ENCODE results near the gene APBA1. TPM values are rescaled to one million over a fixed set of nuclear protein-coding genes. Genes with fewer than 3 reads are reported as not detected.

Gene APBA1
- total RNA-seq, 1 experiment from 2014 or later, result 0.34 TPM

DNA sequence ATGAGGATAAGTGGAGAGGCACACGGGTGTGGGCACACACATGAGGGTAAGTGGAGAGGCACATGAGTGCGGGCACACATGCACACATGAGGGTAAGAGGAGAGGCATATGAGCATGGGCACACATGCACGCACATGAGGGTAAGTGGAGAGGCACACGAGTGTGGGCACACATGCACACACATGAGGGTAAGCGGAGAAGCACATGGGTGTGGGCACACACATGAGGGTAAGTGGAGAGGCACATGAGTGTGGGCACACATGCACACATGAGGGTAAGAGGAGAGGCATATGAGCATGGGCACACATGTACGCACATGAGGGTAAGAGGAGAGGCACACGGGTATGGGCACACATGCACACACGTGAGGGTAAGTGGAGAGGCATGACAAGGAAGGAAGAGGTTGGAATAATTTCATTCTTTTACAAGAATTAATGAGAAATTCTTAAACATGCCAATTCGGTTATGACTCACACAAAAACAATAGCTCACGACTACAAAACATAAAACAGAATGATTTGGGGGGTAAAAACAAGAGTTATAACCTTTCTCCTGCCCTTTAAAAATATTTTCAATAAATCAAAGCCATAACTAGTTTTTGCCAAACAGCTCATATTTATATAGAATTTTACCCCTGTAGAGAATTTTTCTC is 67.5 kb downstream of the APBA1 start:
- ChIA-PET CTCF (no interaction called here), POLR2A (no interaction called here)
- no peak overlapping the region for H3K27ac Mint-ChIP-seq (ENCODE audit: unreplicated experiment)
- no peaks in the 10 kb centered on the region for H3K9me3 ChIP-seq
- DNase-seq, result no peak
- BruUV-seq (replicated peaks), result no TSS peak
- H3K4me3 ChIP-seq (ENCODE audit: low read depth, low read length), result no peak overlapping the region
- intact Hi-C loops (cut with micrococcal nuclease; ENCODE audit: unreplicated experiment), result no loop called here
- TF ChIP-seq, protein P1, sequence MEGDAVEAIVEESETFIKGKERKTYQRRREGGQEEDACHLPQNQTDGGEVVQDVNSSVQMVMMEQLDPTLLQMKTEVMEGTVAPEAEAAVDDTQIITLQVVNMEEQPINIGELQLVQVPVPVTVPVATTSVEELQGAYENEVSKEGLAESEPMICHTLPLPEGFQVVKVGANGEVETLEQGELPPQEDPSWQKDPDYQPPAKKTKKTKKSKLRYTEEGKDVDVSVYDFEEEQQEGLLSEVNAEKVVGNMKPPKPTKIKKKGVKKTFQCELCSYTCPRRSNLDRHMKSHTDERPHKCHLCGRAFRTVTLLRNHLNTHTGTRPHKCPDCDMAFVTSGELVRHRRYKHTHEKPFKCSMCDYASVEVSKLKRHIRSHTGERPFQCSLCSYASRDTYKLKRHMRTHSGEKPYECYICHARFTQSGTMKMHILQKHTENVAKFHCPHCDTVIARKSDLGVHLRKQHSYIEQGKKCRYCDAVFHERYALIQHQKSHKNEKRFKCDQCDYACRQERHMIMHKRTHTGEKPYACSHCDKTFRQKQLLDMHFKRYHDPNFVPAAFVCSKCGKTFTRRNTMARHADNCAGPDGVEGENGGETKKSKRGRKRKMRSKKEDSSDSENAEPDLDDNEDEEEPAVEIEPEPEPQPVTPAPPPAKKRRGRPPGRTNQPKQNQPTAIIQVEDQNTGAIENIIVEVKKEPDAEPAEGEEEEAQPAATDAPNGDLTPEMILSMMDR (IDR thresholded peaks at IDR 0.05; ENCODE audit: insufficient read depth in 1 of 2, low read depth in 1 of 2, low read length in 1 of 2, severe bottlenecking in 1 of 2, unreplicated experiment in 1 of 2), result no peak
- no peaks in the 10 kb centered on the region for H3K27me3 ChIP-seq (replicated peaks; ENCODE audit: control insufficient read depth, insufficient read depth, low read length)
- peaks cover 6% of the 10 kb centered on the region for H3K27me3 Mint-ChIP-seq (ENCODE audit: insufficient read depth, unreplicated experiment)
- no peaks in the 10 kb centered on the region for H3K36me3 ChIP-seq (ENCODE audit: control insufficient read depth, insufficient read depth, low read length)
- H3K4me3 Mint-ChIP-seq (ENCODE audit: unreplicated experiment), result no peak overlapping the region
- no peaks in the 10 kb centered on the region for H3K36me3 Mint-ChIP-seq (ENCODE audit: insufficient read depth, unreplicated experiment)
- H3K9me3 Mint-ChIP-seq (ENCODE audit: unreplicated experiment), result no peaks in the 10 kb centered on the region
- H3K4me1 Mint-ChIP-seq (ENCODE audit: low read depth, unreplicated experiment), result no peaks in the 10 kb centered on the region
- no peaks in the 10 kb centered on the region for H3K4me1 ChIP-seq

DNA sequence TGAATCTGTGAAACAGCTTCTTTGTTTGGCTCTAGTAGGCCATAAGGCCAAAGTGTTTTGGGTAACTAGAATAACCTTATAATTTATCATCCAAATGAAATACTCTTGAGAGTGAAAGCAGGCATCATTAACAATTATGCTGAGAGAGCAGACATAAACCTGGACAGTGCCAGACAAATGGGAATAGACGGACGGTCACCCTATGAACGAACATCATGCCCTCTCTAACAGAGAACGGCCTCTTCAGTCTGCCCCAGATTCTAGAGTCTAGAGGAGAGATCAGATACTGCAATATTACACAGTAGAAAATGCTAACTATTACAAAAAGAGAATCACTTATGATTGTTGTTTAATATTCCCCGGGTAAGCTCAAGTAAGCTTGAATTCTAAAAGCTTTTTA is 68.5 kb downstream of the APBA1 start:
- TF ChIP-seq, protein P1 (IDR thresholded peaks at IDR 0.05; ENCODE audit: insufficient read depth in 1 of 2, low read depth in 1 of 2, low read length in 1 of 2, severe bottlenecking in 1 of 2, unreplicated experiment in 1 of 2), result no peak

DNA sequence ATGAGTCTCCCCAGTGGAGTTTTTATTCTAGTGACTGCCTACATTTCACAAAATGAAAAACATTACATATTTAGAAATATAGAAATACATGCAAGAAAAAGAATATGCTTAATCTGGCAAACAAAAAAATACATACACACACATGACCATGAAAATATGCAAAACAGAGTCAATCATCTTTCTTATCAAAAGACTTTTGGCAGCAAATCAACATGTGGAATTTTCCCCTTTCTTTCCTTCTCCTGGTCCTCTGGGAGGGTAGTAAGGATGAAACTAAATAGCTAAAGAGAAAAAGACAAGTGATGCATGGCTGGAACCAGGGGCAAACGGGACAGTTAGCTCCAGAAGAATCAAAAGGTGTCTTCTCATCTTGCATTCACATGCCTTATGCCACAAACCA is 69.4 kb downstream of the APBA1 start:
- no peaks in the 10 kb centered on the region for H3K36me3 Mint-ChIP-seq (ENCODE audit: insufficient read depth, unreplicated experiment)
- no peaks in the 10 kb centered on the region for H3K9me3 Mint-ChIP-seq (ENCODE audit: unreplicated experiment)
- Histone ChIP-seq H3K27me3 (replicated peaks; ENCODE audit: control insufficient read depth, insufficient read depth, low read length) (no peaks in the 10 kb centered on the region), H3K4me1 (no peaks in the 10 kb centered on the region), H3K4me3 (ENCODE audit: low read depth, low read length) (no peak overlapping the region), H3K9me3 (no peaks in the 10 kb centered on the region), H3K36me3 (ENCODE audit: control insufficient read depth, insufficient read depth, low read length) (no peaks in the 10 kb centered on the region)
- TF ChIP-seq, protein P1 (IDR thresholded peaks at IDR 0.05; ENCODE audit: insufficient read depth in 1 of 2, low read depth in 1 of 2, low read length in 1 of 2, severe bottlenecking in 1 of 2, unreplicated experiment in 1 of 2), result no peak
- no peaks in the 10 kb centered on the region for H3K4me1 Mint-ChIP-seq (ENCODE audit: low read depth, unreplicated experiment)
- BruUV-seq (replicated peaks), result no TSS peak
- ChIA-PET CTCF (no interaction called here), POLR2A (no interaction called here)
- intact Hi-C loops (cut with micrococcal nuclease; ENCODE audit: unreplicated experiment), result no loop called here
- H3K27ac Mint-ChIP-seq (ENCODE audit: unreplicated experiment), result no peak overlapping the region
- H3K4me3 Mint-ChIP-seq (ENCODE audit: unreplicated experiment), result no peak overlapping the region
- peaks cover 5% of the 10 kb centered on the region for H3K27me3 Mint-ChIP-seq (ENCODE audit: insufficient read depth, unreplicated experiment)
- no peak for DNase-seq

More for the DNA sequence above, 68.5 kb downstream of the APBA1 start:
- H3K4me3 ChIP-seq (ENCODE audit: low read depth, low read length), result no peak overlapping the region
- no peaks in the 10 kb centered on the region for H3K4me1 ChIP-seq
- H3K36me3 ChIP-seq (ENCODE audit: control insufficient read depth, insufficient read depth, low read length), result no peaks in the 10 kb centered on the region
- BruUV-seq (replicated peaks), result no TSS peak
- ChIA-PET POLR2A (no interaction called here), CTCF (interaction anchor here (0.5 kb wide), 1 partner anchor 16 kb away, joined by 7 read pairs; no protein-coding TSS in a partner anchor)
- H3K4me1 Mint-ChIP-seq (ENCODE audit: low read depth, unreplicated experiment), result no peaks in the 10 kb centered on the region
- no peak overlapping the region for H3K4me3 Mint-ChIP-seq (ENCODE audit: unreplicated experiment)
- no peaks in the 10 kb centered on the region for H3K9me3 Mint-ChIP-seq (ENCODE audit: unreplicated experiment)
- intact Hi-C loops (cut with micrococcal nuclease; ENCODE audit: unreplicated experiment), result no loop called here
- H3K27me3 ChIP-seq (replicated peaks; ENCODE audit: control insufficient read depth, insufficient read depth, low read length), result no peaks in the 10 kb centered on the region
- no peak overlapping the region for H3K27ac Mint-ChIP-seq (ENCODE audit: unreplicated experiment)
- peaks cover 5% of the 10 kb centered on the region for H3K27me3 Mint-ChIP-seq (ENCODE audit: insufficient read depth, unreplicated experiment)
- no peaks in the 10 kb centered on the region for H3K36me3 Mint-ChIP-seq (ENCODE audit: insufficient read depth, unreplicated experiment)
- H3K9me3 ChIP-seq, result no peaks in the 10 kb centered on the region
- no peak for DNase-seq
